ENCODE measurements around the gene PSMD9.
"Not testable (repeated sequence)": the region's sequence is repeated elsewhere in the genome, so short reads cannot be mapped to it uniquely, and the experiment has no call there.

Gene PSMD9

GRCh38 chr12:121926874-121927706, 38.5 kb downstream of the PSMD9 start:
- no peak for DNase-seq

- DNase-seq: no peak
These were observed 39.2 kb downstream of the PSMD9 start for GRCh38 chr12:121927813-121928212.

GRCh38 chr12:121929545-121929944, 41.0 kb downstream of the PSMD9 start:
- DNase-seq: not testable (repeated sequence)

GRCh38 chr12:121930862-121931261, 42.3 kb downstream of the PSMD9 start:
- DNase-seq: no peak

- no peak for DNase-seq
These were observed 43.6 kb downstream of the PSMD9 start for GRCh38 chr12:121932176-121932536.

- DNase-seq: no peak
These were observed 44.4 kb downstream of the PSMD9 start for GRCh38 chr12:121932914-121933521.

- DNase-seq: no peak
These were observed 45.1 kb downstream of the PSMD9 start for GRCh38 chr12:121933522-121934308.

- no peak for DNase-seq
These were observed 45.7 kb downstream of the PSMD9 start for GRCh38 chr12:121934309-121934664.

- DNase-seq: no peak
These were observed 49.1 kb downstream of the PSMD9 start for GRCh38 chr12:121937654-121938053.

GRCh38 chr12:121939186-121939585, 50.6 kb downstream of the PSMD9 start:
- no peak for DNase-seq

GRCh38 chr12:121939992-121940766, 51.6 kb downstream of the PSMD9 start:
- DNase-seq: no peak

- DNase-seq: no peak
These were observed 53.6 kb downstream of the PSMD9 start for GRCh38 chr12:121942145-121942718.

- no peak for DNase-seq
These were observed 55.3 kb downstream of the PSMD9 start for GRCh38 chr12:121943926-121944325.

- no peak for DNase-seq
These were observed 57.9 kb downstream of the PSMD9 start for GRCh38 chr12:121946313-121947025.

GRCh38 chr12:121947981-121948380, 59.4 kb downstream of the PSMD9 start:
- no peak for DNase-seq

- DNase-seq: no peak
These were observed 61.2 kb downstream of the PSMD9 start for GRCh38 chr12:121949648-121950397.

GRCh38 chr12:121953117-121953692, 64.6 kb downstream of the PSMD9 start:
- no peak for DNase-seq

- DNase-seq: no peak
These were observed 65.1 kb downstream of the PSMD9 start for GRCh38 chr12:121953695-121954094.

- DNase-seq: no peak
These were observed 67.0 kb downstream of the PSMD9 start for GRCh38 chr12:121955258-121956237.
